ENCODE measurements around the gene TLR6. TPM values are rescaled to one million over a fixed set of nuclear protein-coding genes. Genes with fewer than 3 reads are reported as not detected.

TLR6 gene
- total RNA-seq, 2 donors from 2014 or later: 0.99 to 1.8 TPM

DNA sequence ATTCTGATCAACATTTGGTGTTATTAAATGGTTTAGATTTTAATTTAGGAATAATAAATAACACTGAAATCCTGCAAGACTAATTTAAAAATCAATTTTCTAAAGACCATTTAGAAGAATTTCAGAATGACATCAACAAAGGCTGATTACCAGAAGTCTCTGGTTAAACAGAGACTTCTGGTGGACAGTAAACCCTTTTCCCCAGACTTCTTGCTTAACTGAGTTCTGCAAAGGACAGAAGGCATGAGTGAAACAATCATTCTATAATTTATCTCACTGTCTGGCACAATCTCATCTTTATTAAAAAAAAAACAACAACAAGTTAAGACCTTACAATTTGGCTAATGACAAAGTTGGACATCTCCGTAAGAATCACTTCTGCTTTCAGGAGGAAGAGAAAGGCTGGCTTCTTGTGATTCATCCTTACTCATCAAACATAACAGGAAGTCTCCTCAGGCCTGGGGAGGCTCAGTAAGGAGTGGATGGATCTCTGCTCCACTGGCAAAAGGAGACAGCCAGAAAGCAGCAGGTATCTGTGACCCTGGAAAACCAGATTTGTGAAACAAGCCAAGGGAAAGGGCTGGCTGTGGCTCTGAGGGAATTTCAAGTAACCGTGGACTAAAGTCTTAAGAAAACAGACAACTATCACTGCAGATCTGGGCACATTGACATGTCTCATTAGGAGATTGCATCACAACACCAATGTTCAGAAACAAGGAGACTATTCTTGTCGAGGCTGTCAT is 908 bp upstream of the TLR6 start:
- DNase-seq: peak in 1 of 4 donors; percentile 61
- peak; percentile 49 for ATAC-seq
- H3K27me3 ChIP-seq: no peaks in the 10 kb centered on the region
- H3K9me3 ChIP-seq: no peaks in the 10 kb centered on the region
- H3K4me3 ChIP-seq: no peak overlapping the region
- peak overlapping the region in 1 of 4 donors; percentile 74 for H3K27ac ChIP-seq
- intact Hi-C loops (cut with DNase I): no loop called here
- H3K36me3 ChIP-seq (replicated peaks in 1 of 2; ENCODE audit: insufficient read depth in 1 of 2, low read depth in 2 of 2): no peaks in the 10 kb centered on the region
- peaks cover 6% of the 10 kb centered on the region for H3K4me1 ChIP-seq
- WGBS, 2 donors: 30 to 61% methylated on average over 3 of the region's 3 CpGs
- TF ChIP-seq POLR2A (IDR thresholded peaks at IDR 0.05): peak in 1 of 3 donors; percentile 22
- TF ChIP-seq, protein P1, sequence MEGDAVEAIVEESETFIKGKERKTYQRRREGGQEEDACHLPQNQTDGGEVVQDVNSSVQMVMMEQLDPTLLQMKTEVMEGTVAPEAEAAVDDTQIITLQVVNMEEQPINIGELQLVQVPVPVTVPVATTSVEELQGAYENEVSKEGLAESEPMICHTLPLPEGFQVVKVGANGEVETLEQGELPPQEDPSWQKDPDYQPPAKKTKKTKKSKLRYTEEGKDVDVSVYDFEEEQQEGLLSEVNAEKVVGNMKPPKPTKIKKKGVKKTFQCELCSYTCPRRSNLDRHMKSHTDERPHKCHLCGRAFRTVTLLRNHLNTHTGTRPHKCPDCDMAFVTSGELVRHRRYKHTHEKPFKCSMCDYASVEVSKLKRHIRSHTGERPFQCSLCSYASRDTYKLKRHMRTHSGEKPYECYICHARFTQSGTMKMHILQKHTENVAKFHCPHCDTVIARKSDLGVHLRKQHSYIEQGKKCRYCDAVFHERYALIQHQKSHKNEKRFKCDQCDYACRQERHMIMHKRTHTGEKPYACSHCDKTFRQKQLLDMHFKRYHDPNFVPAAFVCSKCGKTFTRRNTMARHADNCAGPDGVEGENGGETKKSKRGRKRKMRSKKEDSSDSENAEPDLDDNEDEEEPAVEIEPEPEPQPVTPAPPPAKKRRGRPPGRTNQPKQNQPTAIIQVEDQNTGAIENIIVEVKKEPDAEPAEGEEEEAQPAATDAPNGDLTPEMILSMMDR (IDR thresholded peaks at IDR 0.05): no peak

DNA sequence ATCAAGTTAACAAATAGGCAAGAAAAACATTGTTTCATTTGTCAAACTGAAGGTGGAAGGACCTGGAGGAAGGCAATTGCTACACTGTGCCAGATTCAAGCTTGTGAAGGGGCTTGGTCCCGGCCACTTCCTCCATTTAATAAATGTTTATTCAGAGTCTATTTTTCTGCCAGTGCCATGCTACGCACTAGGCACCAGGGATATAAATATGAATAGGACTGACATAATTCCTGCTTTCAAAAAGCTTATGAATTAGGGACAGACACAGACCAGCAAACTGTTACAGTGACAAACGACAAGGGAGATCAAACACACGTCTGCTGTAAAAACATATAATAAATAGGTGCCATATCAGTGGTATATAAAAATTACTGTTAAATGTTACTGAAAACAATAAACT is 571 bp downstream of the TLR6 start:
- Histone ChIP-seq H3K9me3 (no peaks in the 10 kb centered on the region), H3K27ac (peak overlapping the region in 1 of 4 donors; percentile 74), H3K4me1 (peaks cover 6% of the 10 kb centered on the region), H3K36me3 (replicated peaks in 1 of 2; ENCODE audit: insufficient read depth in 1 of 2, low read depth in 2 of 2) (no peaks in the 10 kb centered on the region), H3K27me3 (no peaks in the 10 kb centered on the region), H3K4me3 (no peak overlapping the region)
- TF ChIP-seq POLR2A (IDR thresholded peaks at IDR 0.05): peak in 2 of 3 donors; percentile 26 to 27
- TF ChIP-seq, protein P1 (IDR thresholded peaks at IDR 0.05): no peak
- intact Hi-C loops (cut with DNase I): no loop called here
- peak; percentile 35 for ATAC-seq
- 22 to 25% methylated on average over 4 of the region's 4 CpGs for WGBS, 2 donors
- peak in 2 of 4 donors; percentile 24 to 39 for DNase-seq

DNA sequence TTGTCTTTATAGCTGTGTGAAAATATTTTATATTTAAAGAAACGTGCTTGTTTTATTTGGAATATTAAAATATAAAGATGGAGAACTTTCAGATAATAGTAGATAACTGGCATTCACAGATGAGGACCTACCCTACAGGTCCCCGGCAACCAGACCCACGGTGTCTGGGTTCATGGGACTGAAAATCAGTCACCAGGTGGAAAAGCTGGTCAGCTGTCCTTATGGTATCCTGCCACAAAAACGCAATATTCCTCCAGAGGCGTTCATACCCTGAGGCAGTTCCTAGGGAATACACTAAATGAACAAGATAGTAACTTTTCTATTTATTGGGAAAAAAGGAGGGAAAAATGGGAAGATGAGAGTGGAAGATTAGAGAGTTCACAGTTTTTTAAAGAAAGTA is 1.2 kb downstream of the TLR6 start:
- 66 to 69% methylated on average over 5 of the region's 5 CpGs for WGBS, 2 donors
- TF ChIP-seq POLR2A (IDR thresholded peaks at IDR 0.05): no peak
- TF ChIP-seq, protein P1 (IDR thresholded peaks at IDR 0.05): no peak
- ATAC-seq: no peak
- Histone ChIP-seq H3K4me3 (no peak overlapping the region), H3K27ac (peak overlapping the region in 1 of 4 donors; percentile 74), H3K9me3 (no peaks in the 10 kb centered on the region), H3K4me1 (peaks cover 6% of the 10 kb centered on the region), H3K36me3 (replicated peaks in 1 of 2; ENCODE audit: insufficient read depth in 1 of 2, low read depth in 2 of 2) (no peaks in the 10 kb centered on the region), H3K27me3 (no peaks in the 10 kb centered on the region)
- intact Hi-C loops (cut with DNase I): no loop called here
- DNase-seq: no peak

DNA sequence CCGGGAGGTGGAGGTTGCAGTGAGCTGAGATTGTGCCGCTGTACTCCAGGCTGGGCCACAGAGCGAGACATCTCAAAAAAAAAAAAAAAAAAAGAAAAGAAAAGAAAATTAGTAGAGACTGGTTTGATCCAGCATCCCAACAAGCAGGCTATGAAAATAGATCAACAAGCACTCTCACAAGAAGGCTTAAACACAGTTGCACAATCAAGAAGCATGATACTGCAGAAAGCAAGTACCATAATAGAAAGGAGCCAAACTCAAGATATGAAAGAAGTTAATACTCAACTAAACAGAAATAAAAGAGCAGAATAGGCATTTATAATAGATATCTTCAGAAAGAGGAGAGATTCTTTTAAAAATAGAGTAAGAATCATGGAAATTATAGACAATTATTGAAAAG is 10.6 kb downstream of the TLR6 start:
- DNase-seq: no peak
- TF ChIP-seq, protein P1 (IDR thresholded peaks at IDR 0.05): no peak
- TF ChIP-seq POLR2A (IDR thresholded peaks at IDR 0.05): no peak
- intact Hi-C loops (cut with DNase I): no loop called here
- Histone ChIP-seq H3K4me1 (no peaks in the 10 kb centered on the region), H3K27me3 (no peaks in the 10 kb centered on the region), H3K9me3 (no peaks in the 10 kb centered on the region), H3K4me3 (no peak overlapping the region), H3K27ac (no peak overlapping the region), H3K36me3 (replicated peaks in 1 of 2; ENCODE audit: insufficient read depth in 1 of 2, low read depth in 2 of 2) (no peaks in the 10 kb centered on the region)
- WGBS, 2 donors: 67 to 78% methylated on average over 3 of the region's 3 CpGs
- ATAC-seq: no peak

DNA sequence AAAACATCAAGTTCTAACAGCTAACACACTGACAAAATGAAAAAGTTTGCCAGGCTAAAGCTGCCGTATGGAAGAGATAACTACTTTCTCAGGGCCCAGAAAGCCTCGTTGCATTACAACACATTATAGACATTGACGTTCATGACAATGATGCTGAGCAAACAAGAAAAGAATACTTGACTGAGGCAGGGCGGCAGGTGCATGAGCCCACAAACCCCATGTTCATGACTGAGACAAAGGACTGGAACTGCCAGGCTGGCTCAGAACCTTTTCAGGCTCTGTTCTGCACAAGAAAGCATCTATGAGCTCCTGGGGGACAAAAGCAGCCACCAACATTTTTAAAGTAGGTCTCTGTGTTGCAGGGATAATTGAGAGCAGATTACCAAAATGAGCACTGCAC is 13.6 kb downstream of the TLR6 start:
- WGBS, 2 donors: 52 to 61% methylated on average over 4 of the region's 4 CpGs
- DNase-seq (no peak), ATAC-seq (no peak)
- Histone ChIP-seq H3K27ac (no peak overlapping the region), H3K4me1 (no peaks in the 10 kb centered on the region), H3K4me3 (no peak overlapping the region), H3K36me3 (replicated peaks in 1 of 2; ENCODE audit: insufficient read depth in 1 of 2, low read depth in 2 of 2) (no peaks in the 10 kb centered on the region), H3K27me3 (no peaks in the 10 kb centered on the region), H3K9me3 (no peaks in the 10 kb centered on the region)
- TF ChIP-seq POLR2A (IDR thresholded peaks at IDR 0.05): no peak
- TF ChIP-seq, protein P1 (IDR thresholded peaks at IDR 0.05): no peak
- intact Hi-C loops (cut with DNase I): no loop called here

All from body of pancreas (tissue), 4 donors.